GM19351 (cell line): Measurements from ENCODE around the gene WDPCP.
A peak's percentile ranks its signal among the peaks of the same experiment; 100 is the strongest.
"Not testable (repeated sequence)": the region's sequence is repeated elsewhere in the genome, so short reads cannot be mapped to it uniquely, and the experiment has no call there.

ENCODE experiments used
- ATAC-seq: cut with Tn5 transposase; IDR thresholded peaks from one replicate; pipeline ENCODE4 v1.9.1; 2021; ENCODE audit warnings: mild to moderate bottlenecking, moderate library complexity; ENCODE audit not compliant: unreplicated experiment

The WDPCP gene, protein sequence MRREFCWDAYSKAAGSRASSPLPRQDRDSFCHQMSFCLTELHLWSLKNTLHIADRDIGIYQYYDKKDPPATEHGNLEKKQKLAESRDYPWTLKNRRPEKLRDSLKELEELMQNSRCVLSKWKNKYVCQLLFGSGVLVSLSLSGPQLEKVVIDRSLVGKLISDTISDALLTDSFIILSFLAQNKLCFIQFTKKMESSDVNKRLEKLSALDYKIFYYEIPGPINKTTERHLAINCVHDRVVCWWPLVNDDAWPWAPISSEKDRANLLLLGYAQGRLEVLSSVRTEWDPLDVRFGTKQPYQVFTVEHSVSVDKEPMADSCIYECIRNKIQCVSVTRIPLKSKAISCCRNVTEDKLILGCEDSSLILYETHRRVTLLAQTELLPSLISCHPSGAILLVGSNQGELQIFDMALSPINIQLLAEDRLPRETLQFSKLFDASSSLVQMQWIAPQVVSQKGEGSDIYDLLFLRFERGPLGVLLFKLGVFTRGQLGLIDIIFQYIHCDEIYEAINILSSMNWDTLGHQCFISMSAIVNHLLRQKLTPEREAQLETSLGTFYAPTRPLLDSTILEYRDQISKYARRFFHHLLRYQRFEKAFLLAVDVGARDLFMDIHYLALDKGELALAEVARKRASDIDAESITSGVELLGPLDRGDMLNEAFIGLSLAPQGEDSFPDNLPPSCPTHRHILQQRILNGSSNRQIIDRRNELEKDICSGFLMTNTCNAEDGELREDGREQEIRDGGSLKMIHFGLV

DNA sequence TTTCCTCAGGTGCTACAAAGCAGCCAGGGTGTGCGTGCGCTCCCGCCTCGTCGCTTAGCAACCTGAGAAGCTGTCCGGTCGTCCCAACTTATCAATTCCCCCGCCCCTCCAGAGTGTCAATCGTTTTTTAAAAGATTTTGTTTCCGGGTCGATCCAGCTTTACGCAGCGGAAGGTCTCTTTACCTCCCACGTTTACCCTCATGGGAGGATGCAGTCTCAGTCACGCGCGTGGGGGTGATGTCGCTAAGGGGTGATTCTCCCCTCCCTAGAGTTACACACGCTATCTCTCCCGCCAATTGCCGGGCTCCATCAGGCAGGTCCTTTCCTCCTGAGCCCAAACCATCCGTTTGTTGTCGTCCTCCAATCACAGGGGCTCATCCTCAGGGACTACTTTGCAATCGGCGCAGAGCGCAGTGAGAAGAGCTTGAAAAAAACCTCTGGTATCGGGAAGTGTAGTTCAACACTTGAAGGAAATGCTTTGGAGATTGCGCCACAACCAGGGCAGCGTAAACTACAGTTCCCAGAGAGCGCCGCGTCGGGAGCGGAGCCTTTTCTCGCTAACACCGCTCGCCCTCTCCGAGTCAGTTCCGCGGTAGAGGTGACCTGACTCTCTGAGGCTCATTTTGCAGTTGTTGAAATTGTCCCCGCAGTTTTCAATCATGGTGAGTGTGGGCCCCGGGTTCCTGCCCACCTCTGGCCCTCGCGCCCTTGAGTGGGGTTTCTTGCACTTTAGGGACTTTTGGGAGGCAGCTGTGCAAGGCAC is at the start of gene WDPCP, which contains the start of gene MDH1:
TSS of gene WDPCP (minus strand) at position 93 of the 763 bp plus-strand sequence. CDS start 206 bp downstream, outside the sequence.
TSS of gene MDH1 (plus strand) at position 579 of the 763 bp plus-strand sequence. CDS start at position 660, 81 bp downstream.
- peak; percentile 79 for ATAC-seq

DNA sequence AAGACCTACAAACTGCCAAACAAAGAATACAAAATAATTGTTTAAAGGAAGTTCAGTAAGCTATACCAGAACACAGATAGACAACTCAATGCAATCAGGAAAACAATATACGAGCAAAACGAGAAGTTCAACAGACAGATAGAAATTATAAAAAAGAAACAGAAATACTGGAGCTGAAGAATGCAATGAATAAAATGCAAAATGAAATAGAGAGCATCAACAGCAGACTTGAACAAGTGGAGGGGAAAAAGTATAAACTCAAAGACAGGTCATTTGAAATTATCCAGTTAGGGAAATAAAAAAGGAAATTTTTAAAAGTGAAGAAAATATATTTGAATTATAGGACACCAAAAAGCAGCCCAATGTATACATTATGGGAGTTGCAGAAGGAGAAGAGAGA is 44.1 kb upstream of the WDPCP start:
- no peak for ATAC-seq

DNA sequence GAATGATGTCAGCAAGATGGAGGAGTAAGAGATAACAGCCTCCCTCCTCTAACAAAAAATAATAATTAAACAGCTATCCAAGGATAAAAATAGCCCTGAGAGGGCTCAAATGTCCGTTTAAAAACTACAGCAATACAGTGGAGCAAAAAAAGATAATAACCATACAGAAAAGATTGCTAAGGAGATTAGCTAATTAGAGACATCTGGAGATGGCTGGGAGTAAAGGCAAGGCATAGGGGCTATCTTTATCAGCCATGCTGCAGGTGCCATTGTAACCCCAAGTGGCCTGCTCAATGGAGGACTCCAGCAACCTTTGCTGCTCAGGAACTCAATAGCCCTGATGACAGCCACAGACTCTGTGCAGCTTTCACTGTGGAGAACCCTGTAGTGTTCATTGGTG is 43.2 kb upstream of the WDPCP start:
- ATAC-seq: no peak

DNA sequence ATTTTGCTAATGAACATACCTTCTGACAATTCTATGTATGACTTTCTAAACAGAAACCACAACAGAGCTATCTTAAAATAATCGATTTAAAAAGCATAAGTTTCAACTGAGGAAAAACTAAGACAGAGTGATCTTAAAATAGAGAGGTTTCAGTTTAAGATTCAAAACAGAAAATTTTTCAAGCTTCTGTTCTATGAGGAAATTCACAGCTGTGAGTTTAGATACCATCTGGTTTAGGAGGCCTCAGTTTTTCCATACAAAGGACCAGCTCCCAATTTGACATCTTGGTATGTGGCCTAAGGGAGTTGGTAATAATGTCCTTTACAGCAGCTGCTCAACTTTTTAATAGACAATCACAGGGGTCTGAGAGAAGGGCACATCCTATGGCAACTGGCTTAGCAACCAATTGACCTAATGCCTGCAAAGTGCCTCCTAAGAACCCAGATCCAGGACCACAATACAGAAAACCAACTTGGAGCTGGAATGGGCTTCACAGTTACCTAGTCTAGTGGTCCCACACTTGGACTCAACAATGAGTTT is 40.2 kb upstream of the WDPCP start:
- ATAC-seq: no peak

DNA sequence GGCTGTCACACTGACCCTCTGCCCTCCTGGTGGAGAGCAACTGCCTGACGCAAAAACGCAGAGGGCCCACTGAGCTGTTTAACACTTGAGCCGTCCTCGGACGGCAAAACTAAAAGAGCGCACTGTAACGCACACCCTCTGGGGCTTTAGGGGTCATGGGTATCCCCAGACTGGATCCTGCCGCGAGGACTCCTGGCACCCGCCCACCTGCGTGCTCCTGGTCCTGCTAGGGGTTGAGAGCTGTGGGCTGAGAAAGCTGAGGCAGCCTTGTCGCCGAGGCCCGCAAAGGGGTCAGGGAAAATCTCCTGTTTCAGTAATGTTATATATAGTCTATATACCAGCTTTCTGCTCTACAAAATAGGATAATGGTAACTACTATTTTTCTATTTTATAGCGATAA is 39.6 kb upstream of the WDPCP start:
- no peak for ATAC-seq

DNA sequence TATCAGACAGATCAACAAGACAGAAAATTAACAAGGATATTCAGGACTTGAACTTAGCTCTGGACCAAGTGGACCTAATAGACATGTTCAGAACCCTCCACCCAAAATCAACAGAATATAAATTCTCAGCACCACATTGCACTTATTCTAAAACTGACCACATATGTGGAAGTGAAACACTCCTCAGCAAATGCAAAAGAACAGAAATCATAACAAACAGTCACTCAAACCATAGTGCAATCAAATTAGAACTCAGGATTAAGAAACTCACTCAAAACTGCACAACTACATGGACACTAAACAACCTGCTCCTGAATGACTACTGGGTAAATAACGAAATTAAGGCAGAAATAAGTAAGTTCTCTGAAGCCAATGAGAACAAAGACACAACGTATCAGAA is 35.5 kb upstream of the WDPCP start:
- not testable (repeated sequence) for ATAC-seq

DNA sequence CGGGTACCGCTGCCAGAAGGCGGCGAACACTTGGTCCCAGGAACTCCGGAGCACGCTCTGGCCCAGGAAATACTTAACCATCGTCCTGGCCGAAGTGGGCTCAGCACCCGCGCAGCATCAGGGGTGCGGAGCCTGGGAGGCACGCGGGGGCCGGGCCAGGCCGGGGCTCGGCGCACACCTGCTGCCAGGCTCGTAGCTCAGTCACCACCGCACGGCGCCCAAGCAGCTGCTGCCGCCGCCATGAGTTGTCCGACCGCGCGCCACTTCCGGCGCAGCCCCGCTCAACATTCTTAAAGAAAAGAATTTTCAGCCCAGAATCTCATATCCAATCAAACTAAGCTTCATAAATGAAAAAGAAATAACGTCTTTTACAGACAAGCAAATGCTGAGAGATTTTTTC is 34.5 kb upstream of the WDPCP start:
- no peak for ATAC-seq

DNA sequence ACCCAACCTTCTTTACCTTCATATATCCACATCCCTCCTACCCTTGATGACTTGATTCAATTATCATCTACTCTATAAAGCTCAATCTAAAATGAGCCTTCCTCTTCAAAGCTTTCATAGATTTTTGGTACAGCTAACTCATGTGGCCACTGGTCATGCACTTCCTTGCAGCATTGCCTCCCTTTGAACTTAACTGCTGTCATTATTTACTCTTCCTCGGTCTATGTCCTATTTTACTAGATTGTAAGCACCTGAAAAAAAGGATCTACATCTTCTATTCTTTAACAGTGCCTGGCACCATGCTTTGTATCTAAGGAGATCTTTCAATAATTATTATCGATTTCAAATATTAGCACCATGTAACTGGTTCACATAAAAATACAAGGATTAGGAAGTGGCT is 31.1 kb upstream of the WDPCP start:
- no peak for ATAC-seq

DNA sequence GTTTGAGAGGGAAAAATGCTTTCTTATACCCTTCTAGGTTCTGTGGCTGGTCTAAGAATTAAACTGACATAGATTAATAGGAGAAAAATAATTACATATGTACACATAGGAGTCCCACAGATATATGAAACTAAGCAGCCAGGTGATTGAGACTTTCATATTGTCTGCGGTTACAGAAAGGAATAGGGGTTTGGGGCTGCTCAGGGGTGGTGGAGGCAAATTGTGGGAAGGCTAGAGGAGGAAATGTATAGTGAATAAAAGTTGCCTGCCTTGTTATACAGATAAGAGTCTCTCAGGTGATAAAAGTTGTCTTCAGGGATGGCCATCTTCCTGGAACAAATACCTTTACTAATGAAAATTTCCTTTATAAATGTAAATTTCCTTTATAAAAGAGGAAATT is 29.1 kb upstream of the WDPCP start:
- no peak for ATAC-seq

DNA sequence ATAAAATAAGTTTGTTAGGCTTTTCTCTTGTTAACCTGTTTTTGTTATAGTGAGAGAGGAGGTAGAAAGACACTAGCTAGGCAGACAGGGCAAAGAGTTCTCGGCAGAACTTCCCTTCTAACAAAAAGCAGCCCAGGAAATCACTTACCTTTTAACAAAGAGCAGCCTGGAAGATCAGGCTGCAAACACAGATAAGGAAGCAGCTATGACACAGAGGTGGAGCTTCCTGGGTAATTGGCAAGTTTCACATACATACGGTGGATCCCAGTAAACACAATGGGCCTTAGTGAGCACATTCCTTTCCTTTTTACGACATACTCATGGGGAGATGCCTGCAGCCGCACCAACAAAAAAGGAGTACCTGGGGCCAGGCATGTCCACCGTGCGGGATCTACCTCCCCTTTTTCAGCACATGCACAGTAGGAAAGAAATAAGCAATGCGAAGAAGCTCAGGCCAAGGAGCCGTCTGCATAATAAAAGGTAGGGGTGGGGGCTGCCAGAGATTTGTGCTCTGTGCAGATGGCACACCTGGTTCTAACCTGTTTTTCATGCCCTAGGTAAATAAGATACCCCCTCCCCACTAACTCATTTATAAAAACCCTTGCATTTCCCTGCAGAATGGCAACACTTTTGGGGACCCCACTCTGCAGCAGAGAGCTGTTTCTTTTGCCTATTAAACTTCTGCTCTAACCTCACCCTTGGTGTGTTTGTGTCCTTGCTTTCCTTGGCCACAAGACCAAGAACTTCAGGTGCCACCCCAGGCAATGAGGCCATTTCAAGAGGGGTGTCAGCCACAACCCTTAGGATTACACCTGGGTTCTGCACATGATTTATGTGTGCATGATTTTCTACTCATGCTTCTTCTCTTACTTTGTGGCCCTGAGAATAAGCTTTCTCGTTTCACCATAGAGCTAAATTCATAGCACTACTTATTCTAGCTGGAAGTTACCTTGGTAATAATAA is 27.0 kb upstream of the WDPCP start:
- ATAC-seq: no peak

DNA sequence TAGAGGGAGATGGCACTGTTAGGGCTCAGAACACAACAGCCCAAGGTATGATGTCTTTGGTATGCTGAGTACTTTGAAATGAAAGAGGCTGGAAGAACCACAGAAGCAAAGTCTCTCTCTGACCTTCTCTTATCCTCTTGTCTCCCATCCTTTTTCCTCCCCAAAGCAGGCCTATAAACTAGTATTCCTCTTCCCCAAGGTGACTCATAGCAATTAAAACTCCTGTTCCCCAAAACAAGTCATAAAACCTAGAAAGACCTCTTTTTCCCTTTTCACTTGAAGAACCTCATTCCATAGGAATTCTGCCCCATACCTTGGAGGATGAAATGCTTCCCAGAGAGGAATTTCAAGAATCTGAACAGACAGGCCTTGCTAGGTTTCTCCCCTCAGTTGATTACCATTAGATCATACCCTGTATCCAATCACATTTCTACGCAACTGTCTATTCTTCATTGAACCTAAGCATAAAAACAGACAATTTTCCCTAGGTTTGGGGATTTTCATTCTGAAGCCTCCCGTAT is 26.2 kb upstream of the WDPCP start:
- no peak for ATAC-seq

DNA sequence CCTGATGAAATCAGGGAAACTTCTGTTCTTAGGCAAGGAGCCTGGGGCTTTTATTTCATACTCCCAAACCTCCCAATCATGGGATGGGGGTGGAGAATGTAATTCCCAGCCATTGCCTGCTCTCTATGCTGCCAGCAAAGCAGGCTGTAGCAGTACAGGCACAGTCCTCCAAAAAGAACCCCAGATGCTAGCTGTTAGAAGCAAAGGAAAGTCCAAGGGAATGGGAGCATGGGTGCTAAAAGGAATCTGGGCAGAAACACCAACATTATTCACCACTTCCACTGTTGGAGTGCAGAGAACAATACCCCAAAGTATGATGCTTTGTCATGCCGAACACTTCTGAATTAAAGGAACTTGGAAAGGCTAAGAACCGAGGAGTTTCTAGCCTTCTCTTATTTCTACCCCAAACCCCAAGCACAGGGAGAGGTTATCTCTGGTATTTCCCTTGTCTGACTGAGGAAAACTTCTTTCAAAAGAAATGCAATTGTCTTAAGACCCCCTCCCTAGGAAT is 25.2 kb upstream of the WDPCP start:
- no peak for ATAC-seq

DNA sequence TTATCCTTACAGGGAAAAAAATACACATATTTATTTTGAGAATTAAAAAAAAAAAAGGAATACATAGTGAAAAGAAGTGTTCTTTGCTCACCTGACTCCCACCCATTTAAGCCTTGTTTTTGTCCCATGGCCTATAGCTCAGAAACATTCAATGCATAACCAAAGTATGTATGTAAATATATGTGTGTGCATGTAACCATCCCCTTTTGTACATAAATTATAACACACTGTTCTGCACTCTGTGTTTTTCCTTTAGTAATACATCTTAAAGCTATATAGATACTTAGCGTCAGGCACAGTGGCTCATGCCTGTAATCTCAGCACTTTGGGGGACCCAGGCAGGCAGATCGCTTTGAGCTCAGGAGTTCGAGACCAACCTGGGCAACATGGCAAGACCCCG is 22.2 kb upstream of the WDPCP start:
- no peak for ATAC-seq

DNA sequence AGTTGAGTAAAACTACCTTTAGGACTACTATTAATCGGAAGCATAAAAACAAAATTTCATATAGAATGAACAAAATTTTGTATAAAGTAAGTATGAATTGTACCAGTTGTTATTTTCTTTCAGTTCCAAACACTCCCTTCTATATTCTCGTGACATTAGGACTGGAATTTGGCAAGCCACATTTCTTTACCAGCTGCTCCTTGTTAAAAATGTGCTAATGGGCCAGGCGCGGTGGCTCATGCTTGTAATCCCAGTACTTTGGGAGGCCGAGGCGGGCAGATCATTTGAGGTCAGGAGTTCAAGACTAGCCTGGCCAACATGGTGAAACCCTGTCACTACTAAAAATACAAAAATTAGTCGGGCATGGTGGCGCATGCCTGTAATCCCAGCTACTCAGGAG is 20.6 kb upstream of the WDPCP start:
- not testable (repeated sequence) for ATAC-seq

DNA sequence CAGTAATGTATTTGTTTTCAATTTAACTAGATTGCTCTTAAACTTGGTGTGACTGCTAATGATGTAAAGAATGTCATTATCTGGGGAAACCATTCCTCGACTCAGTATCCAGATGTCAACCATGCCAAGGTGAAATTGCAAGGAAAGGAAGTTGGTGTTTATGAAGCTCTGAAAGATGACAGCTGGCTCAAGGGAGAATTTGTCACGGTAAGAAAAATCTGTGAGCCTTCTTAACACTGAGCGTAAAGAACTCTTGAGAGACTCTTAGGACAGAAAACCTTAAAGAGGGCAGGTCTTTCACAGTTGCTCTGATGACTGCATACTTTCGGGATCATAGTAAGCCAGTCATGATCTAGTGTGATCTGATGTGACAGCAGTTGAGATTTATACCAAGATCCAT is 16.4 kb upstream of the WDPCP start:
- ATAC-seq: no peak

DNA sequence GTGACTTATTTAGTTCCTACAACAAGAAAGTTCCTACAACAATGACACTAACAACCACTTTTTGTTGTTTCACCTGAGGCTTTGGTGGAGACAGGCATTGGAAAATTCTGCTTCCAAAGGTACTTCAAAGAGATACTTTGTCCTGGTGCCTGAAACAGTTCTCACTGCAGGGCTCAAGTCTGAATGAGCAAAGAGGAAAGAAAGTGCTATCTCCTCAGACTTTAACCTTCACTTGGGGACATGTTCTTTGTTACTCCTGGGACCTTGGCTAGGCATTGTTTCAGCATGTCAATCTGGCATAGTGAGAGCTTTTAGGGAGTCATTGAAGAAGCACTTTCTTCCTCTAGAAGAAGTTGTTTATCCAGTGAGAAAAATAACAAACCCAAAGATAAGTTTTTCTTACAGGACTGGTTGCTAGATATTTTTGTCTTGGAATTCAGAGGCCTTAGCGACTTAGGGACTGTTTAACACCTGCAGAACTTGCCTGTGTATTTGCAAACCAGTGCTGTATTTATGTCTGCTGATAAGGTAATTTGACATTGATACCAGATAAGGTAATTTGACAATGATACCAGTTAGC is 12.7 kb upstream of the WDPCP start:
- ATAC-seq: no peak

DNA sequence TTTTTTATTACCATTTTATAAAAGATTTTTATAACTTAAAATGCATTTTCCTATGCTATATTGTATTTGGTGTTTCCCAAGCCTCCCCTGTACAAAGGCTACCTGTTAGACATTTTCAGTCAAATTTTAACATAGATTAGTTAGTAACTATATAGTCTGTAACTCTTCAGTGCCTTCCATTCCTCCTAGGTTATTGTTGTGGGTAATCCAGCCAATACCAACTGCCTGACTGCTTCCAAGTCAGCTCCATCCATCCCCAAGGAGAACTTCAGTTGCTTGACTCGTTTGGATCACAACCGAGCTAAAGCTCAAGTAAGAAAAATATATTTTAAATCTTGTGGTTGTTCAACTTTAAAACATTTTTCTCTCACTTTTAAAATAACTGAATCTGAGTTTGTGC is 10.7 kb upstream of the WDPCP start:
- ATAC-seq: no peak

DNA sequence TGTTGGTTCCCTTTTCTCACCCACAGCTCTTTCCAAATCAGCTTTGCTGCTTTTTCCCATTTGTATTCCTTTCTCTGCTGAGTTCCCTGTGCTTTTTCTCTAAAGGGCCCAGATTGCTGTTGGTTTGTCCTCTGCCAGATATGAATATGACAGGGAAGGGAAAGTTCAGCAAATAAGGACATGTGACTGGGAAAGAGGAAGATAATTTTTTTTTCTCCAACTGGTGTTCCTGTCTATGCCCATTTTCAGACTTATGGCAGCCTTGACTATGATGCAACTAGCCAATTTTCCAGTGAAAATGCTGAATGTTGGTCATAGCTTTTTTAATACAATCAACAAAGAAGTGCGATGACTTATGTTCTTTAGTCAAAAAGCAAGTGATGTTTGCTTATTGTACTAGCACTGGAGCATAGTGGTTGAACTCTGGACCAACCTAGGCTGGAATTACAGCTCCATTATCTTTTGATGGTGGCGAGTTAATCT is 8.2 kb upstream of the WDPCP start:
- no peak for ATAC-seq

DNA sequence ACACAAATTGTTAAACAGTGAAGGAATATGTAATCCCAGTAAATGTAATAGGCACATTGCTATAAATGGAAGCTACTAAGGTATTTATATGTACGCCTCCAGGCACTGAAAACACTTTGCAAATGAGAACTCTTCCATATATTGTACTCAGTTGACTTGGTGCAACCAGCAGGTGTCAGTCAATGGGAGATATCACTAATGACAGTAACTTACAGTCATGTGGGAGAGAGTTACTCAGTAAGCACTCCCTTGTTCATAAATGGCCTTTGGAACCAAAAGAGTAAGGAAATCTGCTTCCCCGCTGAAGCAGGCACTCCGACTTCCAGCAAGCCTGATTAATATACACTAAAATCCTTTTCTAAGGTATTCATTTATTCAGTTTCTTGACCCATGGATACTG is 6.4 kb upstream of the WDPCP start:
- no peak for ATAC-seq
